ENCODE measurements around the gene ACTN3.

GRCh38 chr11:66524304-66525040 lies 22.2 kb upstream of the ACTN3 start:
- no peak for TF ChIP-seq POLR2A (IDR thresholded peaks at IDR 0.05)
- no peak for TF ChIP-seq EP300 (IDR thresholded peaks at IDR 0.05)
